Measurements from ENCODE around the gene POLR2L.

The POLR2L gene

DNA sequence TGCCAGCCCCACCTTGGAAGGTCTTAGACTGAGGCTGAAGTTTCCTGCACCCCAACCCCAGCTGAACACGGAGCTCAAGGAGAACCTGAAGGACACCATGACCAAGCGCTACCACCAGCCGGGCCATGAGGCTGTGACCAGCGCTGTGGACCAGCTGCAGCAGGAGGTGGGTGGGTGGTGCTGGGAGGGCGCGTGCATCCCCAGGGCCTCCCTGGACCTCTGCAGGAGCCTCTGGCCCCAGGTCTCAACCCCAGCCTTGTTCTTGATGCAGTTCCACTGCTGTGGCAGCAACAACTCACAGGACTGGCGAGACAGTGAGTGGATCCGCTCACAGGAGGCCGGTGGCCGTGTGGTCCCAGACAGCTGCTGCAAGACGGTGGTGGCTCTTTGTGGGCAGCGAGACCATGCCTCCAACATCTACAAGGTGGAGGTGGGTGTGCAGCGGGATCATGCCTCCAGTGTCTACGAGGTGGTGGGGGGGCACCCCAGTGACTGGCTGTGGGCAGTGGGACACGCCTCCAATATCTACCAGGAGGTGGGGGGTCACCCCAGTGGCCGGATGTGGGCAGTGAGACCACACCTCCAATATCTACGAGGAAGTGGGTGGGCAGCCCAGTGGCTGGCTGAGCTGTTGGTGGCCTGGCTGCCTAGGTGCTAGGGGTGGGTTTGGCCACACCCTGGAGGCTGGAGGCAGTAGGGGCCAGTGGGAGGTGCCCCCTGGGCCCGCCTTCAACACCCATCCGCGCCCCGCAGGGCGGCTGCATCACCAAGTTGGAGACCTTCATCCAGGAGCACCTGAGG lies 4.9 kb downstream of the POLR2L start:
- no peak for DNase-seq (ENCODE audit: low spot score)
- TF ChIP-seq, protein P1, sequence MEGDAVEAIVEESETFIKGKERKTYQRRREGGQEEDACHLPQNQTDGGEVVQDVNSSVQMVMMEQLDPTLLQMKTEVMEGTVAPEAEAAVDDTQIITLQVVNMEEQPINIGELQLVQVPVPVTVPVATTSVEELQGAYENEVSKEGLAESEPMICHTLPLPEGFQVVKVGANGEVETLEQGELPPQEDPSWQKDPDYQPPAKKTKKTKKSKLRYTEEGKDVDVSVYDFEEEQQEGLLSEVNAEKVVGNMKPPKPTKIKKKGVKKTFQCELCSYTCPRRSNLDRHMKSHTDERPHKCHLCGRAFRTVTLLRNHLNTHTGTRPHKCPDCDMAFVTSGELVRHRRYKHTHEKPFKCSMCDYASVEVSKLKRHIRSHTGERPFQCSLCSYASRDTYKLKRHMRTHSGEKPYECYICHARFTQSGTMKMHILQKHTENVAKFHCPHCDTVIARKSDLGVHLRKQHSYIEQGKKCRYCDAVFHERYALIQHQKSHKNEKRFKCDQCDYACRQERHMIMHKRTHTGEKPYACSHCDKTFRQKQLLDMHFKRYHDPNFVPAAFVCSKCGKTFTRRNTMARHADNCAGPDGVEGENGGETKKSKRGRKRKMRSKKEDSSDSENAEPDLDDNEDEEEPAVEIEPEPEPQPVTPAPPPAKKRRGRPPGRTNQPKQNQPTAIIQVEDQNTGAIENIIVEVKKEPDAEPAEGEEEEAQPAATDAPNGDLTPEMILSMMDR (IDR thresholded peaks at IDR 0.05; ENCODE audit: extremely low read depth, missing control alignments), result no peak

- no peak for DNase-seq (ENCODE audit: low spot score)
- TF ChIP-seq, protein P1 (IDR thresholded peaks at IDR 0.05; ENCODE audit: extremely low read depth, missing control alignments), result no peak
These were observed 5.6 kb downstream of the POLR2L start for GRCh38 chr11:836700-837099.

DNA sequence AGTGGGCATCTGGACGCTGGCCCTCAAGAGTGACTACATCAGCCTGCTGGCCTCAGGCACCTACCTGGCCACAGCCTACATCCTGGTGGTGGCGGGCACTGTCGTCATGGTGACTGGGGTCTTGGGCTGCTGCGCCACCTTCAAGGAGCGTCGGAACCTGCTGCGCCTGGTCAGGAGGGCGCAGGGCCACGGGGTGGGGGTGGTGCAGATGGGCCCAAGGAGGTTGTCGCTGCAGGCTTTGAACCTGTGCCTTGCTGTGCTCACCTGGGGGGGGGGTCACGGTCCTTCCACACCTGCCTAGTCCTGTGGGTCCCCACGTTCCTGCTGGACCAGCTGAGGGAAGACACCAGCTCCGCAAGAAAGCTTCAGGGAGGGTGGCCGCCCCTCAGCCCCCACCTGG lies 6.1 kb downstream of the POLR2L start:
- DNase-seq (ENCODE audit: low spot score), result no peak
- TF ChIP-seq, protein P1 (IDR thresholded peaks at IDR 0.05; ENCODE audit: extremely low read depth, missing control alignments), result no peak

GRCh38 chr11:834371-835316 lies 7.7 kb downstream of the POLR2L start:
- TF ChIP-seq, protein P1 (IDR thresholded peaks at IDR 0.05; ENCODE audit: extremely low read depth, missing control alignments), result no peak
- DNase-seq (ENCODE audit: low spot score), result no peak

GRCh38 chr11:833849-834311 lies 8.4 kb downstream of the POLR2L start:
- DNase-seq (ENCODE audit: low spot score), result no peak
- TF ChIP-seq, protein P1 (IDR thresholded peaks at IDR 0.05; ENCODE audit: extremely low read depth, missing control alignments), result no peak

GRCh38 chr11:833114-833791 lies 9.1 kb downstream of the POLR2L start:
- TF ChIP-seq, protein P1 (IDR thresholded peaks at IDR 0.05; ENCODE audit: extremely low read depth, missing control alignments), result no peak
- DNase-seq (ENCODE audit: low spot score), result peak; percentile 77
